NCI-H460 (cell line): ENCODE results near the gene SLC35D2. TPM values are rescaled to one million over a fixed set of nuclear protein-coding genes. Genes with fewer than 3 reads are reported as not detected.
"Not testable (repeated sequence)": the region's sequence is repeated elsewhere in the genome, so short reads cannot be mapped to it uniquely, and the experiment has no call there.

ENCODE experiments used
- DNase-seq: peaks from one replicate; pipeline ENCODE4 v3.0.0-alpha.2; 2016; ENCODE audit warnings: low read depth; ENCODE audit errors: extremely low read depth
- total RNA-seq: library from RNA; depleted of rRNA; stranded (reverse); fragments of >200 nt; shearing (Covaris generic); gene quantifications from 2 replicates; pipeline ENCODE4 v1.2.3, GENCODE V29; 2014

SLC35D2 gene
- total RNA-seq, 1 experiment from 2014 or later: 35.1 TPM

DNA sequence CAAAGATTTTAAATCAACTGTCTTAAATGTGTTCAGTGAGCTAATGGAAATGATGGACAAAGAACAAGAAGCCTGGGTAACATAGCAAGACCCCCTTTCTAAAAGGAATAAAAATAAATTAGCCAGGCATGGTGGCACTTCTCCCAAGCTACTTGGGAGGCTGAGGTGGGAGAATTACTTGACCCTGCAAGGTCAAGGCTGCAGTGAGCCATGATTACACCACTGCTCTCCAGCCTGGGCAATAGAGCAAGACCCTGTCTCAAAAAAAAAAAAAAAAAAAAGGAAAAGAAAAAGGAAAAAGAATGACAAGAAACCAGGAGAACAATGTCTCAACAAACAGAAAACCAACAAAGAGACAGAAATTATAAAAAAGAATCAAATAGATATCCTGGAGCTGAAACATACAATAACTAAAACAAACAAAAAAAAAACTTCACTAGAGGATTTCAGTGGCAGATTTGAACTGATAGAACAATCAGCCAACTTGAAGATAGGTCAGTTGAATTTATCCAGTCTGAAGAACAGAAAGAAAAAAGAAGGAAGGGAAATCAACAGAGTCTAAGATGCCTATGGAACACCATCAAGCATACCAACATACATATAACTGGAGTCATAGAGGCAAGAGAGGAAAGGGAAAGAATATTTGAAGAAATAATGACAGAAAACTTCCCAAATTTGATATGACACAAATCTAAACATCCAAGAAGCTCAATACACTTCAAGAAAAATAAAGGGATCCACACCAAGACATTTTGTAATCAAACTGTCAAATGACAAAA lies 16.8 kb upstream of the SLC35D2 start:
- DNase-seq: no peak

- DNase-seq: no peak
Measured at GRCh38 chr9:96399325-96399633, 15.8 kb upstream of the SLC35D2 start.

DNA sequence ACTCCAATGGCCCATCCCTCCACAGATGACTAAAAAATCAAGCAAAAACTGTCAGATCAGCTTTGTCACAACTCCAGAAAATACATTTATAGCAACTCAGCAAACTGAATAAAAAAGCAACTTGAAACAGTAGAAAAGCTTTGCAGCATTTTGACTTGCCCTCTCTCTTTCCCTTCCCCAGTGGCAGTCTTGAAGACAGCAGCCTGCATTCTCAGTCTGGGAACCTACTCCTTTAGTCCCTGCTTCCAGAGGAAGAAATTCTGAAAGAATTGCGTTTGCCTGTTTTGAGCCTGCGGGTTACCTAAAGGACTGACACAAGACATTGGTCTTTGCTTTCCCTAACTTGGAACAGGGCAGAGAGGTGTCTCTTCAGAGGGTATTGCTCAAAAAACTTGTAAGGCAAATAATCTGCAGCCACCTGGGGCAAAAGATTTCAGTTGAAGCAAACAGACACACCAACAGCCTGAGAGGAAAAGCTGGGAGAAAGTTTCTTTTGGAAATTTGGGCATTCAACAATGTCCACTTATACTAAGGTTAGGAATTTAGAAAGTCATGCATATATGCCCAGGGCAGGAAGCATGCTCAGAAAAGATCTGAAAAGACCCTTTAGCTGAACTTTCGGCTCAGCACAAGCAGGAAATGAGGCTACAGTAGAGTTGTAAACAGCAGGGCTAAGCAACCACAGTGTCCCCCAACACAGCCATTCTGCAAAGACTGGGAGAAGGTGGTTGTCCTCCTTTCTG lies 15.2 kb upstream of the SLC35D2 start:
- DNase-seq: no peak

GRCh38 chr9:96395964-96396363 lies 12.5 kb upstream of the SLC35D2 start:
- no peak for DNase-seq

DNA sequence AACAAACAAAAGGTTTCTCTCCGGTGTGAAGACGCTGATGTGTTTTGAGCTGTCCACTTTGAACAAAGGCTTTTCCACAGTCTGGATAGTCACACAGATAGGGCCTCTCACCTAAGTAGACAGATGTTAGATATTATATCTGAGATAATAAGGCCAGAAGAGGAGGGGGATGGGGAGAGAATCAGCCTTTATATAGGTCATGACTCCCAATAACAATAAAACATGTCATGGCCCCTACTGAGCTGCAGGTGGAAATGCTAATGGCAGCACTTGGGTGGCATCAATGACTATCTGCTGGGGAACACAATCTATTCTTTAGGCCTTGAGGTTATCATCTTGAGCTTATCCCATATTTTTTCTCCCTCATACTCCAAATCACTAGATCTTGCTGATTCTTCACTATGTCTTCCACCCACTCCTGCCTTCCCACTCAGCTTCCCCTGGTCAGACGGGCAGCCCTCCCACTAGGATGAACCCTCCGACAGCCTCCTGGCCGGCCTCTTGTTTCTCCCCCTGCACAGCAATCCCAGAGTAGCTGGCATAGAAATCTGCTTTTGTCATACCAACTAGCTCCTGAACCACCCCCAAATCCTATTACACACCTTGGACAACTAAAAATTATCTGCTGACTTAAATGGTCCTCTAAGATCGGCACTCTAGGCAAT lies 11.5 kb upstream of the SLC35D2 start:
- no peak for DNase-seq

GRCh38 chr9:96392263-96392662 lies 8.8 kb upstream of the SLC35D2 start:
- DNase-seq: no peak

GRCh38 chr9:96391021-96391765 lies 7.7 kb upstream of the SLC35D2 start:
- no peak for DNase-seq

- DNase-seq: no peak
Measured at GRCh38 chr9:96388144-96388543, 4.6 kb upstream of the SLC35D2 start.

DNA sequence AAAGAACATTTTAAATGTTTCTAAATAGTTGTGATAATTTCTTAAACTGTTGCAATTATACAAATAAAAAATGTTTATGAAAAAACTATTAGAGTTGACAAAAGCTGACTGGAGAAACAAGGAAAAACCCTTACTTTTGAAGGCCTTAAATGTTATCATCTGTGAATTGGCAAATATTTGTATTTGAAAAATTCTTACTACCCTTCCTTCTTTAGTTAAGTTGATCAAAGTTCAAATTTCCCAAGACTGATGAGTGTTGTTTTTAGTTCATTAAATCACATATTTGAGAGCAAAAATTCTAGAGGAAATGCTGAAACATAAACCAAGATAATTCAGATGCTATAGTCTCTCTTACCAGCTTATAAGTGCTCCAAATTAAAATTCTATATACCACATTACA lies 2.6 kb upstream of the SLC35D2 start:
- no peak for DNase-seq

DNA sequence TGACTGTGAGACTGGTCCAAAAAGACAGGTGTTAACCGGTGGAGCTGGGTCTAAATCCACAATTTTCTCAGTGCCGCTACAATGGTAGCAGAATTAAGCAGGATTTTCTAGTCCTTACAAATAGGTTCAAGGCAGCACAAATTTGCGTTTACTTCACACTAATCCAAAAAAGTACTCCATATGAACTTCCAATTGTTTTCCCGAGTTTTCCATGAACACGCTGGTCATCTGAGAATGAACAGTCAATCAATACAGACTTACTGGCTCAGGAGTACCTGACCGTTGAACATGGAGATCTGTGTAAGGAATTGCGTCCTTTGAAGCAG lies 709 bp downstream of the SLC35D2 start:
- DNase-seq: no peak

DNA sequence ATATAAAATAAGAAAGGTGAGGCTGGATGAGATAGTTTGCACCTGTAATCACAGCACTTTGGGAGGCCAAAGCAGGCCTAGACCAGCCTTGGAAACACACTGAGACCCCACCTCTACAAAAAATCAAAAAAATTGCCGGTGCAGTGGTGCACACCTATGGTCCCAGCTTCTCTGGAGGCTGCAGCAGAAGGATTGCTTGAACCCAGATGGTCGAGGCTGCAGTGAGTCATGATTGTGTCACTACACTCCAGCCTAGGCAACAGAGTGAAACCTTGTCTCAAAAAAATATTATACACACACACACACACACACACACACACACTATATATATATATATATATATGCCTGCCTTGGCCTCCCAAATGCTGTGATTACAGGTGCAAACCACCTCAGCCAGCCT lies 1.3 kb downstream of the SLC35D2 start:
- DNase-seq: peak; percentile 21

DNA sequence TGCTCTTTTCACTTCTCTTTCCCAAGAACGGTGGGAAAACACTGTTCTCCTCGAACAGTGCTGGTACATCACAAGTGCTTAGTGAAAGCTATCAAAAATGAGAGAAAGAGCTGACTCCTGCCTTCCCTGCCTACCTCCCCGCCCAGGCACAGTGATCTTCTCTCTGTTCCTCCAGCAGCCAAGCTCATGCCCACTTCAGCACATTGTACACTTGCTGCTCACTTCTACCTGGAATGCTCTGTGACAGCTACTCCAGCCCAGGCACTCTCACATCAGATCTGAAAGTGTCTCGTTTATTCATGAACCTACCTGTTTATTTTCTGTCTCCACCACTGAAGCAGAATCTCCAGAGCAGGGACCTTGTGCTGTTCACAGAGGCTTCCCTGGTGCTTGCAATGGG lies 1.8 kb downstream of the SLC35D2 start:
- DNase-seq: no peak

GRCh38 chr9:96381125-96381524 lies 2.4 kb downstream of the SLC35D2 start:
- DNase-seq: no peak

DNA sequence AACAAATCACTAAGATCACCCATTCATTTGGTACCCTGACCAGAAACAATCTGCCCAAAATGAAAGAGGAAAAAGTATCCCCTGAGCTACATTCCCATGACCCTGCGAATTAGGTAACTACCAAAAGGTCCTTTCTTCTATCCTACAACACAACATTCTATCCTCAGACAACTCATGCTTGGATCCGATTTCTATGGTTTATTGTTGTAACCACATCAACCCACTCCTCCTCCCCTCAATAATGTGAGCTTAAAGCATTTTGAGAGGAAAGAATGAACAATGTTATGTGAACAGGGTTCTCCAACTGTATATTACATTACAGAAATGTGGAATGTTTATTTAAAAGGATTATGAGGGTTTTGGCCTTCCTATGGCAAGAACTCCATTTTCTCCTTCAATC lies 4.0 kb downstream of the SLC35D2 start:
- no peak for DNase-seq

DNA sequence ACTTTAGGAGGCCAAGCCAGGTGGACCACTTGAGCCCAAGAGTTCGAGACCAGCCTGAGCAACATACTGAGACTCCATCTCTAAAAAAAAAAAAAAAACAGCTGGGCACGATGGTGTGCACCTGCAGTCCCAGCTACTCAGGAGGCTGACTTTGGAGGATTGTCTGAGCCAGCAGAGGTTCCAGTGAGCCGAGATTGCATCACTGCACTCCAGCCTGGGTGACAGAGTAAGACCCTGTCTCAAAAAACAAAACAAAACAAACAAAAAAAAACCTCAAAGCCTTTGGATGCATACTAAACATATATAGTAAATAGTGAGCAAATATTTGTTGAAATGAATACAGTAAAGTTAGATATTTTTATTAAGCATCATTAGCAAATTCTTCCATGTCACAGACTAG lies 5.3 kb downstream of the SLC35D2 start:
- no peak for DNase-seq

GRCh38 chr9:96376891-96377874 lies 6.3 kb downstream of the SLC35D2 start:
- DNase-seq: no peak

- not testable (repeated sequence) for DNase-seq
Measured at GRCh38 chr9:96375507-96375906, 8.0 kb downstream of the SLC35D2 start.

- no peak for DNase-seq
Measured at GRCh38 chr9:96367943-96368342, 15.6 kb downstream of the SLC35D2 start.

- DNase-seq: no peak
Measured at GRCh38 chr9:96363175-96363967, 20.1 kb downstream of the SLC35D2 start.
